HepG2 (cell line): ENCODE measurements around the gene NUDT16. TPM values are rescaled to one million over a fixed set of nuclear protein-coding genes. Genes with fewer than 3 reads are reported as not detected.

Source experiments
- ATAC-seq: fragments of 200-7000 bp; cut with Tn5 transposase; 3 replicates; pipeline ENCODE4 v1.9.1; 2020; ENCODE audit warnings: mild to moderate bottlenecking, moderate library complexity
- BruUV-seq: library from RNA; stranded (reverse); fragments of 400-500 nt; replicated peaks from 2 replicates; lab custom pipeline; 2021; lab: Mats Ljungman, UMichigan
- CTCF ChIA-PET: fragments of 300-600 bp; formaldehyde crosslinking; extraction: SDS; loops from one replicate; lab custom pipeline; 2021; ENCODE audit warnings: low total read pairs, inconsistent platforms, low intra/inter-chr PET ratio; lab: Yijun Ruan, JAX
- POLR2A ChIA-PET: fragments of 350-600 bp; sonication (Branson Sonifier 250); formaldehyde crosslinking; loops from one replicate; lab custom pipeline; 2020; ENCODE audit warnings: antibody characterized with exemption, inconsistent platforms; lab: Yijun Ruan, JAX
- DNase-seq: peaks from one replicate; pipeline ENCODE4 v3.0.0-alpha.2; 2015; ENCODE audit warnings: low spot score
- FAIRE-seq: peaks from 3 replicates; lab custom pipeline; 2011; peaks lifted over from hg19 to GRCh38; lab: Jason Lieb, UNC
- H2AFZ ChIP-seq: one replicate; pipeline ENCODE4 v1.6.1; 2011; ENCODE audit warnings: low read length, inconsistent platforms
- H3K27ac ChIP-seq: fragments of 300-600 bp; 3 replicates; pipeline ENCODE4 v1.8.0; 2011; ENCODE audit warnings: mixed run types, mild to moderate bottlenecking, mixed read lengths, low read length, inconsistent platforms; ENCODE audit not compliant: insufficient read depth; ENCODE audit errors: extremely low read length
- H3K27me3 ChIP-seq, 2 experiments: fragments of 200-600 bp in 1 of 2; 2 replicates in 1 of 2; 3 replicates in 1 of 2; pipeline versions ENCODE4 v1.6.0 to v1.8.0; 2011; ENCODE audit warnings: low read length in 2 of 2, mild to moderate bottlenecking in 2 of 2, moderate library complexity in 2 of 2, inconsistent platforms in 1 of 2; ENCODE audit not compliant: insufficient read depth in 2 of 2, control insufficient read depth in 1 of 2
- H3K36me3 ChIP-seq, 2 experiments: fragments of 200-600 bp in 1 of 2; replicated peaks in 1 of 2; 2 replicates in 1 of 2; 3 replicates in 1 of 2; pipeline versions ENCODE4 v1.5.1 to v1.8.0; 2011; ENCODE audit warnings: low read length in 2 of 2, inconsistent platforms in 1 of 2; ENCODE audit not compliant: insufficient read depth in 2 of 2, control insufficient read depth in 1 of 2
- H3K4me1 ChIP-seq: 2 replicates; pipeline ENCODE4 v1.5.1; 2012; ENCODE audit warnings: low read length, inconsistent platforms; ENCODE audit not compliant: insufficient read depth
- H3K4me2 ChIP-seq: 2 replicates; pipeline ENCODE4 v1.6.0; 2011; ENCODE audit warnings: low read depth, low read length, inconsistent platforms
- H3K4me3 ChIP-seq, 3 experiments: fragments of 200-600 bp in 1 of 3; sonication (generic), shearing (Covaris generic) in 1 of 3; replicated peaks in 1 of 3; 2 replicates each; pipeline ENCODE4 v1.5.1; 2011 to 2016; ENCODE audit warnings: low read length in 3 of 3, inconsistent platforms in 2 of 3, low read depth in 2 of 3, mild to moderate bottlenecking in 2 of 3, control low read depth in 1 of 3, mixed read lengths in 1 of 3; ENCODE audit not compliant: insufficient read depth in 1 of 3
- H3K79me2 ChIP-seq: one replicate; pipeline ENCODE4 v1.6.1; 2011; ENCODE audit warnings: low read length, inconsistent platforms; ENCODE audit not compliant: insufficient read depth
- H3K9ac ChIP-seq: 2 replicates; pipeline ENCODE4 v1.6.0; 2011; ENCODE audit warnings: mild to moderate bottlenecking, low read depth, low read length, inconsistent platforms; ENCODE audit not compliant: insufficient read depth
- H3K9me3 ChIP-seq: 2 replicates; pipeline ENCODE4 v1.5.1; 2012; ENCODE audit warnings: mild to moderate bottlenecking, low read length
- H4K20me1 ChIP-seq: 2 replicates; pipeline ENCODE4 v1.6.0; 2011; ENCODE audit warnings: inconsistent platforms, mild to moderate bottlenecking, low read length, moderate library complexity; ENCODE audit not compliant: insufficient read depth
- ARNT2 ChIP-seq: sonication (generic); formaldehyde crosslinking; IDR thresholded peaks from 2 replicates; pipeline ENCODE4 v1.8.0; 2022; ENCODE audit warnings: mild to moderate bottlenecking, low read depth, missing genetic modification reagents, moderate library complexity
- DR1 ChIP-seq: sonication (generic); formaldehyde crosslinking; IDR thresholded peaks from 2 replicates; pipeline ENCODE4 v1.8.0; 2021; ENCODE audit warnings: mild to moderate bottlenecking, missing genetic modification reagents, inconsistent platforms
- FIP1L1 ChIP-seq: fragments of 200-400 bp; formaldehyde crosslinking; IDR thresholded peaks from 2 replicates; pipeline ENCODE4 v1.6.1; 2018; ENCODE audit warnings: low read depth, mild to moderate bottlenecking, low read length, moderate library complexity, borderline replicate concordance; ENCODE audit not compliant: insufficient read depth
- GATAD2A ChIP-seq: IDR thresholded peaks from 2 replicates; pipeline ENCODE4 v1.6.1; 2016
- MAFF ChIP-seq: IDR thresholded peaks from 2 replicates; pipeline ENCODE4 v1.6.1; 2011; ENCODE audit warnings: low read depth, low read length, improper control_type of control experiment
- RBM39 ChIP-seq: fragments of 200-400 bp; formaldehyde crosslinking; IDR thresholded peaks from one replicate; pipeline ENCODE4 v1.6.1; 2018; ENCODE audit warnings: antibody characterized with exemption, mild to moderate bottlenecking, low read depth, low read length; ENCODE audit not compliant: poor library complexity, severe bottlenecking
- ZNF510 ChIP-seq: sonication (generic); formaldehyde crosslinking; IDR thresholded peaks from 2 replicates; pipeline ENCODE4 v1.4.0; 2020; ENCODE audit warnings: low read depth, mild to moderate bottlenecking, missing genetic modification reagents
- ZNF552 ChIP-seq: sonication (generic); formaldehyde crosslinking; IDR thresholded peaks from 2 replicates; pipeline ENCODE4 v1.9.0; 2022; ENCODE audit warnings: missing genetic modification reagents, mild to moderate bottlenecking, borderline replicate concordance
- ZNF841 ChIP-seq: sonication (generic); formaldehyde crosslinking; IDR thresholded peaks from 2 replicates; pipeline ENCODE4 v1.8.1; 2023; ENCODE audit warnings: missing genetic modification reagents, borderline replicate concordance
- WGBS: methylation state at CpG from one replicate; pipeline ENCODE4 v1.1.6; 2017; ENCODE audit warnings: low lambda C conversion rate; 5-methylcytosine and 5-hydroxymethylcytosine counted together
- in situ Hi-C: cut with HindIII; loops from 2 replicates; pipeline ENCODE4 v1.10.0; 2017; ENCODE audit warnings: low pct_unique_long_range_greater_than_20kb; ENCODE audit not compliant: extremely low pct_ligation_motif_present
- intact Hi-C: fragments of 100-400 bp; cut with micrococcal nuclease; formaldehyde crosslinking; loops from one replicate; pipeline ENCODE4 v1.10.0; 2022; ENCODE audit not compliant: unreplicated experiment
- polyA plus RNA-seq, 8 experiments: library from polyadenylated mRNA; depleted of rRNA in 3 of 8; stranded (reverse) in 7 of 8; unstranded in 1 of 8; fragments of >200 nt; fragmentation: Illumina TruSeq in 4 of 8; extraction: Trizol in 4 of 8; gene quantifications; 2 replicates each; pipeline versions ENCODE4 v1.2.1 to v1.2.3, GENCODE V29; 2011 to 2016; ENCODE audit warnings: low read depth in 4 of 8, missing spikeins in 1 of 8, mixed read lengths in 1 of 8; ENCODE audit not compliant: insufficient read depth in 1 of 8
- total RNA-seq, 5 experiments: library from RNA; depleted of rRNA; stranded (reverse); fragments of >200 nt; fragmentation: Illumina TruSeq; extraction: Trizol; gene quantifications; 2 replicates each; pipeline ENCODE4 v1.2.3, GENCODE V29; 2016; ENCODE audit warnings: low read depth in 1 of 5
- TF ChIP-seq, protein P1 (sequence below): sonication (generic); formaldehyde crosslinking; IDR thresholded peaks from 2 replicates; pipeline ENCODE4 v1.5.0; 2020; ENCODE audit warnings: mild to moderate bottlenecking, missing genetic modification reagents
- TF ChIP-seq, protein P2 (sequence below): sonication (generic); formaldehyde crosslinking; IDR thresholded peaks from 2 replicates; pipeline ENCODE4 v1.4.0; 2020; ENCODE audit warnings: missing genetic modification reagents
- TF ChIP-seq, protein P3 (sequence below): sonication (generic); formaldehyde crosslinking; conservative IDR thresholded peaks from 2 replicates; pipeline ENCODE4 v1.4.0; 2020; ENCODE audit warnings: mild to moderate bottlenecking, missing genetic modification reagents, moderate library complexity
- TF ChIP-seq, protein P4 (sequence below): sonication (generic); formaldehyde crosslinking; IDR thresholded peaks from 2 replicates; pipeline ENCODE4 v1.4.0; 2020; ENCODE audit warnings: missing genetic modification reagents

Gene NUDT16
- total and polyA plus RNA-seq, 2 of the 13 experiments (the other 11 are each of a cell fraction or from before 2014, with no cell fraction given), result 5.4 to 14.8 TPM

DNA sequence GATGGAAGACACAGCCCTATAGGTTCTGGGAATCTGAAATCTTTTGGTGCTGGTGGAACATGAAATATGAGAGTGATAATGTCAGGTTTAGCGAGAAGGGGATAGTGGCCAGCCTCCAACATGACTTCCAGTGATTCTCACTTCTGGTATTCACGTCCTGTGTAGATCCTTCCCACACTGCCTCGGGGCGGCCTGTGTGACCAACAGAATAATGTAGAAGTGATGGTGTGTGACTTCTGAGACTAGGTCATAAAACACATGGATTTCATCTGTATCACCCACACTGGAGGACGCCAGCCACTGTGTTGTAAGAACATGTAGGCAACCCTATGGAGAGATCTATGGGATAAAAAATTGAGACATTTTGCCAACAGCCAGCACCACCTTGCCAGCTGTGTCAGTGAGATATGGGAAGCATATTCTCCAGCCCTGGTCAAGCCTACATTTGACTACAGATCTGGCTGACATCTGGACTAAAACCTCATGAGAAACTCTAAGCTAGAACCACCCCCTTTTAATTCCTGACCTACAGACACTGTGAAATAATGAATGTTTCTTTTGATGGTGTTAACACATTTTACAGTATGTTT, 25.5 kb upstream of the NUDT16 start:
- POLR2A ChIA-PET, result no interaction called here
- no peaks in the 10 kb centered on the region for H4K20me1 ChIP-seq
- WGBS, result 31% methylated on average over 5 of the region's 5 CpGs
- in situ Hi-C loops, result no loop called here
- no peak overlapping the region for H3K27ac ChIP-seq
- no peaks in the 10 kb centered on the region for H3K79me2 ChIP-seq
- H3K36me3 ChIP-seq, result no peaks in the 10 kb centered on the region
- CTCF ChIA-PET, result no interaction called here
- no peaks in the 10 kb centered on the region for H3K9me3 ChIP-seq
- no peak overlapping the region for H3K4me2 ChIP-seq
- H3K4me1 ChIP-seq, result no peaks in the 10 kb centered on the region
- FAIRE-seq (no peak), DNase-seq (no peak), ATAC-seq (no peak)
- no peak overlapping the region for H3K9ac ChIP-seq
- H2AFZ ChIP-seq, result no peak overlapping the region
- H3K4me3 ChIP-seq, result no peak overlapping the region
- intact Hi-C loops, result no loop called here
- H3K27me3 ChIP-seq, result no peaks in the 10 kb centered on the region; a peak in 1 of 5 replicates
- BruUV-seq, result no TSS peak
- TF ChIP-seq MAFF, result no peak
- TF ChIP-seq DR1 (CRISPR knock-in tag), result no peak
- TF ChIP-seq, protein P1, sequence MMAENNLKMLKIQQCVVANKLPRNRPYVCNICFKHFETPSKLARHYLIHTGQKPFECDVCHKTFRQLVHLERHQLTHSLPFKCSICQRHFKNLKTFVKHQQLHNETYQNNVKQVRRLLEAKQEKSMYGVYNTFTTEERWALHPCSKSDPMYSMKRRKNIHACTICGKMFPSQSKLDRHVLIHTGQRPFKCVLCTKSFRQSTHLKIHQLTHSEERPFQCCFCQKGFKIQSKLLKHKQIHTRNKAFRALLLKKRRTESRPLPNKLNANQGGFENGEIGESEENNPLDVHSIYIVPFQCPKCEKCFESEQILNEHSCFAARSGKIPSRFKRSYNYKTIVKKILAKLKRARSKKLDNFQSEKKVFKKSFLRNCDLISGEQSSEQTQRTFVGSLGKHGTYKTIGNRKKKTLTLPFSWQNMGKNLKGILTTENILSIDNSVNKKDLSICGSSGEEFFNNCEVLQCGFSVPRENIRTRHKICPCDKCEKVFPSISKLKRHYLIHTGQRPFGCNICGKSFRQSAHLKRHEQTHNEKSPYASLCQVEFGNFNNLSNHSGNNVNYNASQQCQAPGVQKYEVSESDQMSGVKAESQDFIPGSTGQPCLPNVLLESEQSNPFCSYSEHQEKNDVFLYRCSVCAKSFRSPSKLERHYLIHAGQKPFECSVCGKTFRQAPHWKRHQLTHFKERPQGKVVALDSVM, result no peak
- TF ChIP-seq RBM39, result no peak
- TF ChIP-seq, protein P2, sequence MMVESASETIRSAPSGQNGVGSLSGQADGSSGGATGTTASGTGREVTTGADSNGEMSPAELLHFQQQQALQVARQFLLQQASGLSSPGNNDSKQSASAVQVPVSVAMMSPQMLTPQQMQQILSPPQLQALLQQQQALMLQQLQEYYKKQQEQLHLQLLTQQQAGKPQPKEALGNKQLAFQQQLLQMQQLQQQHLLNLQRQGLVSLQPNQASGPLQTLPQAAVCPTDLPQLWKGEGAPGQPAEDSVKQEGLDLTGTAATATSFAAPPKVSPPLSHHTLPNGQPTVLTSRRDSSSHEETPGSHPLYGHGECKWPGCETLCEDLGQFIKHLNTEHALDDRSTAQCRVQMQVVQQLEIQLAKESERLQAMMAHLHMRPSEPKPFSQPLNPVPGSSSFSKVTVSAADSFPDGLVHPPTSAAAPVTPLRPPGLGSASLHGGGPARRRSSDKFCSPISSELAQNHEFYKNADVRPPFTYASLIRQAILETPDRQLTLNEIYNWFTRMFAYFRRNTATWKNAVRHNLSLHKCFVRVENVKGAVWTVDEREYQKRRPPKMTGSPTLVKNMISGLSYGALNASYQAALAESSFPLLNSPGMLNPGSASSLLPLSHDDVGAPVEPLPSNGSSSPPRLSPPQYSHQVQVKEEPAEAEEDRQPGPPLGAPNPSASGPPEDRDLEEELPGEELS, result no peak
- TF ChIP-seq, protein P3, sequence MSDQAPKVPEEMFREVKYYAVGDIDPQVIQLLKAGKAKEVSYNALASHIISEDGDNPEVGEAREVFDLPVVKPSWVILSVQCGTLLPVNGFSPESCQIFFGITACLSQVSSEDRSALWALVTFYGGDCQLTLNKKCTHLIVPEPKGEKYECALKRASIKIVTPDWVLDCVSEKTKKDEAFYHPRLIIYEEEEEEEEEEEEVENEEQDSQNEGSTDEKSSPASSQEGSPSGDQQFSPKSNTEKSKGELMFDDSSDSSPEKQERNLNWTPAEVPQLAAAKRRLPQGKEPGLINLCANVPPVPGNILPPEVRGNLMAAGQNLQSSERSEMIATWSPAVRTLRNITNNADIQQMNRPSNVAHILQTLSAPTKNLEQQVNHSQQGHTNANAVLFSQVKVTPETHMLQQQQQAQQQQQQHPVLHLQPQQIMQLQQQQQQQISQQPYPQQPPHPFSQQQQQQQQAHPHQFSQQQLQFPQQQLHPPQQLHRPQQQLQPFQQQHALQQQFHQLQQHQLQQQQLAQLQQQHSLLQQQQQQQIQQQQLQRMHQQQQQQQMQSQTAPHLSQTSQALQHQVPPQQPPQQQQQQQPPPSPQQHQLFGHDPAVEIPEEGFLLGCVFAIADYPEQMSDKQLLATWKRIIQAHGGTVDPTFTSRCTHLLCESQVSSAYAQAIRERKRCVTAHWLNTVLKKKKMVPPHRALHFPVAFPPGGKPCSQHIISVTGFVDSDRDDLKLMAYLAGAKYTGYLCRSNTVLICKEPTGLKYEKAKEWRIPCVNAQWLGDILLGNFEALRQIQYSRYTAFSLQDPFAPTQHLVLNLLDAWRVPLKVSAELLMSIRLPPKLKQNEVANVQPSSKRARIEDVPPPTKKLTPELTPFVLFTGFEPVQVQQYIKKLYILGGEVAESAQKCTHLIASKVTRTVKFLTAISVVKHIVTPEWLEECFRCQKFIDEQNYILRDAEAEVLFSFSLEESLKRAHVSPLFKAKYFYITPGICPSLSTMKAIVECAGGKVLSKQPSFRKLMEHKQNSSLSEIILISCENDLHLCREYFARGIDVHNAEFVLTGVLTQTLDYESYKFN (CRISPR knock-in tag), result no peak
- TF ChIP-seq GATAD2A (CRISPR knock-in tag), result no peak
- no peak for TF ChIP-seq ZNF841 (CRISPR knock-in tag)
- TF ChIP-seq, protein P4, sequence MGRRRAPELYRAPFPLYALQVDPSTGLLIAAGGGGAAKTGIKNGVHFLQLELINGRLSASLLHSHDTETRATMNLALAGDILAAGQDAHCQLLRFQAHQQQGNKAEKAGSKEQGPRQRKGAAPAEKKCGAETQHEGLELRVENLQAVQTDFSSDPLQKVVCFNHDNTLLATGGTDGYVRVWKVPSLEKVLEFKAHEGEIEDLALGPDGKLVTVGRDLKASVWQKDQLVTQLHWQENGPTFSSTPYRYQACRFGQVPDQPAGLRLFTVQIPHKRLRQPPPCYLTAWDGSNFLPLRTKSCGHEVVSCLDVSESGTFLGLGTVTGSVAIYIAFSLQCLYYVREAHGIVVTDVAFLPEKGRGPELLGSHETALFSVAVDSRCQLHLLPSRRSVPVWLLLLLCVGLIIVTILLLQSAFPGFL (CRISPR knock-in tag), result no peak
- TF ChIP-seq ZNF510, result no peak
- TF ChIP-seq ZNF552 (CRISPR knock-in tag), result no peak
- TF ChIP-seq ARNT2 (CRISPR knock-in tag), result no peak
- no peak for TF ChIP-seq FIP1L1
